Astrocyte (in vitro differentiated cells and primary cell): ENCODE data around the gene OMD.

Source experiments
- CTCF ChIP-seq: IDR thresholded peaks from 2 replicates; pipeline ENCODE4 v1.5.1; 2011; ENCODE audit warnings: low read depth, mild to moderate bottlenecking, inconsistent platforms, low read length, moderate library complexity; ENCODE audit not compliant: insufficient read depth
- EZH2 ChIP-seq: IDR thresholded peaks from 2 replicates; pipeline ENCODE4 v1.6.1; 2012; ENCODE audit warnings: mild to moderate bottlenecking, low read length, inconsistent platforms; ENCODE audit not compliant: insufficient read depth

GRCh38 chr9:92405818-92406217, 18.5 kb downstream of the OMD start:
- no peak for TF ChIP-seq CTCF
- no peak for TF ChIP-seq EZH2
